Spleen (tissue), 7 donors: ENCODE measurements around the gene OGDH.

Experiments used
- POLR2A ChIP-seq, 3 donors: fragments of 450-650 bp; IDR thresholded peaks; one replicate each; pipeline ENCODE4 v1.5.1; 2017; ENCODE audit warnings: antibody characterized with exemption in 3 of 3, mild to moderate bottlenecking in 1 of 3
- POLR2AphosphoS5 ChIP-seq, 3 donors: sonication (generic); formaldehyde crosslinking; IDR thresholded peaks; one replicate each; pipeline ENCODE4 v1.5.1; 2017; ENCODE audit warnings: antibody characterized with exemption in 3 of 3
- TF ChIP-seq, protein P1 (sequence below), 11 experiments: fragments of 200-600 bp in 7 of 11; fragments of 450-650 bp in 4 of 11; sonication (generic) in 4 of 11; IDR thresholded peaks in 8 of 11; conservative IDR thresholded peaks in 3 of 11; 1 replicate in 7 of 11; 2 replicates in 4 of 11; pipeline versions ENCODE4 v1.4.0 to v1.8.0; 2016 to 2021; ENCODE audit warnings: antibody characterized with exemption in 11 of 11, inconsistent platforms in 4 of 11, mild to moderate bottlenecking in 1 of 11
- donor health status: DM: no; HTN: no; CAD: no; lungs with moderate emphysema.
- donor health status: DM: no; HTN: no; CAD: no.
- donor health status: DM: no; HTN: no; CAD: no.

DNA sequence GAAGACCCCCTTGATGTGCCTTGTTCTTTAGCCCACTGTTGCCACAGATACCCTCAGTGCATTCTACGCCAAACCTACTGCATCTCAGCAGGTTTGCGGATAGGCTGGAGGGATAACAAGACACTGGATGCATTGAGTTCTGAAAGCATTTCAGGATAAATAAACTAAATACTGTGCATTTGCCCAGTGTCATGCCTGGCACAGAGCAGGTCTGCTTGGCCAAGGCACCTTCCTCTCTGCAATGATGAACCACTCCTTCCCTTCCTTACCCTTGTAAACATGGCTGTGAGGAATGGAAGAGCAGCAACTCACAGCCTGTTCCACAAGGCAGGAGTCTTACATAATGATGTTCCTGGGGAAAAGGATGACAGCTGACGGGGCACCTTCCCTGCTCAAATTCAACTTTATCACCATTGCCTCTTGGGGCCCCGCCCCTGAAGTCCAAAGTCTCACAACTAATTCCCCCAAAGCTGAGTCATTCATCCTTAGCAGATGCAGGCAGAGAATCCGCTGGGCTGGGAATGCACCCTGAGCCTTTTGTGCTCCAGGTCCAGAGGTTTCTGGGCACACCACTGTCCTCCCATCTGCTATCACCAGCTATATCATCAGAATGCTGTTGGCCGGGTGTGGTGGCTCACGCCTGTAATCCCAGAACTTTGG is 44.3 kb upstream of the OGDH start:
- TF ChIP-seq, protein P1, sequence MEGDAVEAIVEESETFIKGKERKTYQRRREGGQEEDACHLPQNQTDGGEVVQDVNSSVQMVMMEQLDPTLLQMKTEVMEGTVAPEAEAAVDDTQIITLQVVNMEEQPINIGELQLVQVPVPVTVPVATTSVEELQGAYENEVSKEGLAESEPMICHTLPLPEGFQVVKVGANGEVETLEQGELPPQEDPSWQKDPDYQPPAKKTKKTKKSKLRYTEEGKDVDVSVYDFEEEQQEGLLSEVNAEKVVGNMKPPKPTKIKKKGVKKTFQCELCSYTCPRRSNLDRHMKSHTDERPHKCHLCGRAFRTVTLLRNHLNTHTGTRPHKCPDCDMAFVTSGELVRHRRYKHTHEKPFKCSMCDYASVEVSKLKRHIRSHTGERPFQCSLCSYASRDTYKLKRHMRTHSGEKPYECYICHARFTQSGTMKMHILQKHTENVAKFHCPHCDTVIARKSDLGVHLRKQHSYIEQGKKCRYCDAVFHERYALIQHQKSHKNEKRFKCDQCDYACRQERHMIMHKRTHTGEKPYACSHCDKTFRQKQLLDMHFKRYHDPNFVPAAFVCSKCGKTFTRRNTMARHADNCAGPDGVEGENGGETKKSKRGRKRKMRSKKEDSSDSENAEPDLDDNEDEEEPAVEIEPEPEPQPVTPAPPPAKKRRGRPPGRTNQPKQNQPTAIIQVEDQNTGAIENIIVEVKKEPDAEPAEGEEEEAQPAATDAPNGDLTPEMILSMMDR (IDR thresholded peaks at IDR 0.05 in 8 of 11, conservative IDR thresholded peaks at IDR 0.05 in 3 of 11) = no peak
- TF ChIP-seq POLR2A (IDR thresholded peaks at IDR 0.05) (no peak), POLR2AphosphoS5 (IDR thresholded peaks at IDR 0.05) (no peak)
